ENCODE measurements around the gene SLC38A2. TPM values are rescaled to one million over a fixed set of nuclear protein-coding genes. Genes with fewer than 3 reads are reported as not detected.

Gene SLC38A2
- 10 to 100 TPM; 27.8 to 69.4 (median 47.2) TPM for polyA plus RNA-seq
- long read RNA-seq, donor 1, full-length matches to known transcripts: 17 of 17 reads
- long read RNA-seq, donor 1, partial matches to known transcripts: 0 of 17 reads
- long read RNA-seq, donor 1, other reads (novel, unspliced or antisense): 0 of 17 reads
- long read RNA-seq, donor 2, full-length matches to known transcripts: 4 of 4 reads
- long read RNA-seq, donor 2, partial matches to known transcripts: 0 of 4 reads
- long read RNA-seq, donor 2, other reads (novel, unspliced or antisense): 0 of 4 reads
- long read RNA-seq, donor 3, full-length matches to known transcripts: 12 of 12 reads
- long read RNA-seq, donor 3, partial matches to known transcripts: 0 of 12 reads
- long read RNA-seq, donor 3, other reads (novel, unspliced or antisense): 0 of 12 reads
- long read RNA-seq, donor 4: 0 reads
- long read RNA-seq, donor 5, partial matches to known transcripts: 0 of 1 reads
- long read RNA-seq, donor 5, other reads (novel, unspliced or antisense): 0 of 1 reads
- long read RNA-seq, donor 6, full-length matches to known transcripts: 3 of 3 reads
- long read RNA-seq, donor 6, partial matches to known transcripts: 0 of 3 reads
- long read RNA-seq, donor 6, other reads (novel, unspliced or antisense): 0 of 3 reads
- long read RNA-seq, donor 7: 0 reads
- long read RNA-seq, donor 8, full-length matches to known transcripts: 7 of 7 reads
- long read RNA-seq, donor 8, partial matches to known transcripts: 0 of 7 reads
- long read RNA-seq, donor 8, other reads (novel, unspliced or antisense): 0 of 7 reads
- long read RNA-seq, donor 9, full-length matches to known transcripts: 1 of 1 reads
- long read RNA-seq, donor 9, partial matches to known transcripts: 0 of 1 reads
- long read RNA-seq, donor 9, other reads (novel, unspliced or antisense): 0 of 1 reads
- long read RNA-seq, donor 10, full-length matches to known transcripts: 23 of 23 reads
- long read RNA-seq, donor 10, partial matches to known transcripts: 0 of 23 reads
- long read RNA-seq, donor 10, other reads (novel, unspliced or antisense): 0 of 23 reads

DNA sequence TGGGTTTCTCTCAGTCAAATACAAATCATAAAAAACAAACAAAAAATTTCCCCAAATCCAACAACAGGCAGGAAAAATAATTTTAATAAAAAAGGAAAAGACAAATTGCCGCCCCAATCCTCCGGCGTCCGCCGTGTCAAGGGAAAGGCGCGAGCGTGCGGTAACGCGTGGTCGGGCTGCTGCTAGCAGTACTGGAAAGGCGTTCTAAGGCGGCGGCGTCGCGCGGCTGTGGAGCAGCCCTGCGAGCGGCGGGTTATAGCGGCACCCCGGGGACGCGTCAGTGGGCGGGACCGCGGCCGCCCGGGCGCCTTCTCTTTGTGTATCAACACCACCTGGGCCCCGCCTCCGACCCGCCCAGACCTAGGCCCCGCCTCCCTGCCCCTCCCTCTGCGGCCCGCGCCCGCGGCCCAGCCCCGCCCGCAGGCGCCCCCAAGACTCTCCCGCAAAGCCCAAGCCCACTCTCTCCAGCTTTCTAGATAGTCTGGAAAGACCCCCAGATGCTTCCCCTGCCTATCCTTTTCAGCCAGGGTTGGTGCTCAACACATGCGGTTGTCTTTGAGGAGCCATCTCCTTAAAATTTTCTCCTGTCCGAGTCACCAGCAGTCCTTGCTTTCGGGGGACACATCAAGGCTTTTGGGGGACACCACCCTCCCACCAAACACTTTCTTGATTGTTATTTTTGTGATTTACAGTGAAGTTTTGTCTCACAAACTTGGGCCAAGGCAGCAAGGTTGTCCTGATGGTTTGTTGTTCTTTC lies at the start of gene SLC38A2:
Gene SLC38A2, minus strand, starts transcription at position 230 of the 757 bp plus-strand sequence. CDS start 1,480 bp downstream, outside the sequence.
- WGBS, 3 donors: 0 to 1% (median 0%) methylated on average over 41 to 48 of the region's 48 CpGs
- H3K36me3 ChIP-seq (ENCODE audit: control insufficient read depth in 3 of 3, insufficient read depth in 2 of 3, low read depth in 1 of 3, low read length in 3 of 3): peaks cover 2 to 16% (median 8%) of the 10 kb centered on the region in 3 donors
- H3K4me1 ChIP-seq (ENCODE audit: control insufficient read depth in 3 of 3, insufficient read depth in 2 of 3, low read depth in 1 of 3, low read length in 2 of 3): peaks cover 5 to 30% (median 7%) of the 10 kb centered on the region in 3 donors
- H3K27me3 ChIP-seq (ENCODE audit: control insufficient read depth in 3 of 3, insufficient read depth in 3 of 3, low read length in 3 of 3): peaks cover 0 to 8% (median 0%) of the 10 kb centered on the region in 3 donors
- no peaks in the 10 kb centered on the region for H3K9me3 ChIP-seq (ENCODE audit: control insufficient read depth in 2 of 2, insufficient read depth in 1 of 2, low read depth in 1 of 2, low read length in 1 of 2)
- FAIRE-seq (no peak), DNase-seq (peak; percentile 93 to 97)
- H3K27ac ChIP-seq (ENCODE audit: low read depth in 1 of 3, low read length in 2 of 3): peak within 1 kb of the TSS; percentile 80 to 100 (median 96)
- peak within 1 kb of the TSS; percentile 76 to 95 (median 95) for H3K4me3 ChIP-seq (ENCODE audit: low read depth in 1 of 3, low read length in 3 of 3)

DNA sequence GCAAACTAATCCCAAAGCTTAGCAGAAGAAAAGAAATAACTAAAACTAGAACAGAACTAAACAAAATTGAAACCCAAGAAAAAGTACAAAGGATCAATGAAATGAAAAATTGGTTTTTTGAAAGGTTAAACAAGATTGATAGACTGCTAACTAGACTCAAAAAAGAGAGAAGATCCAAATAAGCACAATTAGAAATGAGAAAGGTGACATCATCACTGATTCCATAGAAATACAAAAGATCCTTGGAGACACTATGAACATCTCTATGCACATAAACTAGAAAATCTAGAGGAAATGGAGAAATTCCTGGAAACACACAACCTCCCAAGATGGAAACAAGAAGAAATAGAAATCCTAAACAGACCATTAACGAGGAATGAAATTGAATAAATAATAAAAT lies 47.1 kb upstream of the SLC38A2 start:
- no peak for FAIRE-seq
- no peak for DNase-seq
- 76 to 94% (median 92%) methylated on average over 1 of the region's 1 CpG for WGBS, 3 donors

DNA sequence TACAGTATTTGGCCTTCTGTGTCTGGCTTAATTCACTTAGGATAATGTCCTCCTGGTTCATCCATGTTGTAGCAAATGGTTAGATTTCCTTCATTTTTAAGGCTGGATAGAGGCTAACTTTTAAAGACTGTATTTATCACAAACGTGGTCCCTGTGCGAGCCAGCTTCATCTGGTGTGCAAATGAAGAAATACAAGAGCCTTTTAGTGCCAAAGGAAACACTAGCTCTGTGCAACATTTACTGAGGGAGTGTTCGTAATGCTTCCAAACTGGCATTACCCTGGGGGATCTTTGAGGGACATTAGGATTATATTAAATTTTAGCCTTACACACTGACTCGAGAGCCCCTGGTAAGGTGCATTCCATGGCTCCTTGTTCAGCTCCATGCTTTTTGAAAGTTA lies 43.0 kb upstream of the SLC38A2 start:
- Histone ChIP-seq H3K36me3 (ENCODE audit: control insufficient read depth in 3 of 3, insufficient read depth in 2 of 3, low read depth in 1 of 3, low read length in 3 of 3) (no peaks in the 10 kb centered on the region), H3K9me3 (ENCODE audit: control insufficient read depth in 2 of 2, insufficient read depth in 1 of 2, low read depth in 1 of 2, low read length in 1 of 2) (no peaks in the 10 kb centered on the region), H3K27me3 (ENCODE audit: control insufficient read depth in 3 of 3, insufficient read depth in 3 of 3, low read length in 3 of 3) (no peaks in the 10 kb centered on the region), H3K4me1 (ENCODE audit: control insufficient read depth in 3 of 3, insufficient read depth in 2 of 3, low read depth in 1 of 3, low read length in 2 of 3) (peaks cover 0 to 4% (median 0%) of the 10 kb centered on the region in 3 donors), H3K27ac (ENCODE audit: low read depth in 1 of 3, low read length in 2 of 3) (no peak overlapping the region), H3K4me3 (ENCODE audit: low read depth in 1 of 3, low read length in 3 of 3) (no peak overlapping the region)
- DNase-seq (no peak), FAIRE-seq (no peak)
- 90 to 95% (median 95%) methylated on average over 4 of the region's 4 CpGs for WGBS, 3 donors

More for the DNA sequence above, 47.1 kb upstream of the SLC38A2 start:
- H3K27me3 ChIP-seq (ENCODE audit: control insufficient read depth in 3 of 3, insufficient read depth in 3 of 3, low read length in 3 of 3): no peaks in the 10 kb centered on the region
- H3K27ac ChIP-seq (ENCODE audit: low read depth in 1 of 3, low read length in 2 of 3): no peak overlapping the region
- H3K36me3 ChIP-seq (ENCODE audit: control insufficient read depth in 3 of 3, insufficient read depth in 2 of 3, low read depth in 1 of 3, low read length in 3 of 3): no peaks in the 10 kb centered on the region
- H3K4me1 ChIP-seq (ENCODE audit: control insufficient read depth in 3 of 3, insufficient read depth in 2 of 3, low read depth in 1 of 3, low read length in 2 of 3): no peaks in the 10 kb centered on the region
- H3K4me3 ChIP-seq (ENCODE audit: low read depth in 1 of 3, low read length in 3 of 3): no peak overlapping the region
- no peaks in the 10 kb centered on the region for H3K9me3 ChIP-seq (ENCODE audit: control insufficient read depth in 2 of 2, insufficient read depth in 1 of 2, low read depth in 1 of 2, low read length in 1 of 2)

DNA sequence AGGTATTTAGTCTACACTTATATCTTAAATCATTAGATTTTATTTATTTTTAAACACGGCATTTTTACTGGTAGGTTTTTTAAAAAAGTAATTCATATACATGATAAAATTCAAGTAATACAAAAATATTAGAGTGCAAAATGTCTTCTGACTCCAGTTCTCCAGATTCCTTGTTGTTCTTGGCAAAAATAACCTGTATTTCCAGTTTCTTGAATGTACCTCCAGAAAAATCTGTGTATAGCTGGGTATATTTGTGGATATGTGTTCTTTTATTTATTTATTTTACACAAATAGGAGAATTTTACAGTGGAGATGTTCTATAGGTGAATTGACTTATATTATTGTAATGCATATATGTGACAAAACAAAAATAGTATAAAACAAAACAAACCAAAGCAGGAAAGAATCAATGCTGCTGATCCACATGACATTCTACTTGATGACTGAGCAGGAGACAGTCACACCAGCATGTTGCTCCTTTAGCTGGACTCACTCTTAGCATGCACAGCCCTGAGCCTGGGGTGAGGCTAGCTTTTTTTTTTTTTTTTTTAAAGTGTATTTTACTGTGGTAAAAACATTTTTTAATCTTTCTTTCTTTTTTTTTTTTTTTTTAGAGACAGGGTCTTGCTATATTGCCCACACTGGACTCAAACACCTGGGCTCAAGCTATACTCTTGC lies 42.2 kb upstream of the SLC38A2 start:
- no peaks in the 10 kb centered on the region for H3K27me3 ChIP-seq (ENCODE audit: control insufficient read depth in 3 of 3, insufficient read depth in 3 of 3, low read length in 3 of 3)
- no peak overlapping the region for H3K27ac ChIP-seq (ENCODE audit: low read depth in 1 of 3, low read length in 2 of 3)
- no peak for DNase-seq
- no peak overlapping the region for H3K4me3 ChIP-seq (ENCODE audit: low read depth in 1 of 3, low read length in 3 of 3)
- no peak for FAIRE-seq
- H3K9me3 ChIP-seq (ENCODE audit: control insufficient read depth in 2 of 2, insufficient read depth in 1 of 2, low read depth in 1 of 2, low read length in 1 of 2): no peaks in the 10 kb centered on the region
- no peaks in the 10 kb centered on the region for H3K36me3 ChIP-seq (ENCODE audit: control insufficient read depth in 3 of 3, insufficient read depth in 2 of 3, low read depth in 1 of 3, low read length in 3 of 3)
- WGBS, 3 donors: 90 to 94% (median 93%) methylated on average over 1 of the region's 1 CpG
- peaks cover 0 to 4% (median 0%) of the 10 kb centered on the region in 3 donors for H3K4me1 ChIP-seq (ENCODE audit: control insufficient read depth in 3 of 3, insufficient read depth in 2 of 3, low read depth in 1 of 3, low read length in 2 of 3)

DNA sequence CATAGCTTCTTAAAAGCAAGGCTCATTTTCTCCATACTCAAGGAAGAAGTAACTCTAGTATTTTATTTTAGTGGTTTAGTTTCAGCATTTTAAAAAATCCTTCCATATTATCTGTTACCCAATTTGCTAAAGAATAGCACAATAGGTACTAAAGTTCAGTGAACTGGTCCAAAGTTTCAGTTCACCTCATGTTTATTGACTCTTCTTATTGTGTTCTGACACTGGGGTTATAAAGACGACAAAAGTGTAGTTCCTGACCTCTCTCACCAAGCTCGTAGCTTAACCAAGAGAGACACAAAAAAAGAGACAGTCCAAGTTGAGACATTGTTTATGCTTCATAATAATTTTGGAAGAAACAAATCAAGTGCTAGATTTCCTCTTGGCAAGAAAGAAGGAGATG lies 40.8 kb upstream of the SLC38A2 start:
- Histone ChIP-seq H3K27me3 (ENCODE audit: control insufficient read depth in 3 of 3, insufficient read depth in 3 of 3, low read length in 3 of 3) (no peaks in the 10 kb centered on the region), H3K9me3 (ENCODE audit: control insufficient read depth in 2 of 2, insufficient read depth in 1 of 2, low read depth in 1 of 2, low read length in 1 of 2) (no peaks in the 10 kb centered on the region), H3K36me3 (ENCODE audit: control insufficient read depth in 3 of 3, insufficient read depth in 2 of 3, low read depth in 1 of 3, low read length in 3 of 3) (no peaks in the 10 kb centered on the region), H3K4me3 (ENCODE audit: low read depth in 1 of 3, low read length in 3 of 3) (no peak overlapping the region), H3K4me1 (ENCODE audit: control insufficient read depth in 3 of 3, insufficient read depth in 2 of 3, low read depth in 1 of 3, low read length in 2 of 3) (peaks cover 0 to 4% (median 0%) of the 10 kb centered on the region in 3 donors), H3K27ac (ENCODE audit: low read depth in 1 of 3, low read length in 2 of 3) (no peak overlapping the region)
- FAIRE-seq (no peak), DNase-seq (peak in 1 of 2 donors; percentile 6)
- WGBS, 3 donors: 26 to 40% (median 35%) methylated on average over 2 of the region's 2 CpGs

DNA sequence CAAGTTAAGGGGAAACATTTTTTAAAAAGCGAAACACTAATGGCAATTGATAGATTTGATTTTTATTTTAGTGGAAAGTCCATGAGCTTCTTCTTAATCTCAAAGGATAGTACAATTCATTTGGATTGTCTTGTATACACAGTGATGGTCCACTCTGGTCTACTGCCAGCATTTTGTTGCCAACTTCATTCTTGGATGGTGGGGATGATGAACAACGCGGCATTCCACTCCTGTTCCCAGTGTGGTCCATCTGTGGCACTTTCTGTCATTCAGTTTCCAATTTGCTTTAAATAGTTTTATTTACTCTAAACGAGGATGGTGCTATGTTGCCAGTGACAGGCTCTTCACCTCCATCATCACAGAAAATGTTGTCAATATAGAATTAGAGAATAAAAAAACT lies 40.3 kb upstream of the SLC38A2 start:
- H3K36me3 ChIP-seq (ENCODE audit: control insufficient read depth in 3 of 3, insufficient read depth in 2 of 3, low read depth in 1 of 3, low read length in 3 of 3): no peaks in the 10 kb centered on the region
- WGBS, 3 donors: 87 to 94% (median 92%) methylated on average over 4 of the region's 4 CpGs

DNA sequence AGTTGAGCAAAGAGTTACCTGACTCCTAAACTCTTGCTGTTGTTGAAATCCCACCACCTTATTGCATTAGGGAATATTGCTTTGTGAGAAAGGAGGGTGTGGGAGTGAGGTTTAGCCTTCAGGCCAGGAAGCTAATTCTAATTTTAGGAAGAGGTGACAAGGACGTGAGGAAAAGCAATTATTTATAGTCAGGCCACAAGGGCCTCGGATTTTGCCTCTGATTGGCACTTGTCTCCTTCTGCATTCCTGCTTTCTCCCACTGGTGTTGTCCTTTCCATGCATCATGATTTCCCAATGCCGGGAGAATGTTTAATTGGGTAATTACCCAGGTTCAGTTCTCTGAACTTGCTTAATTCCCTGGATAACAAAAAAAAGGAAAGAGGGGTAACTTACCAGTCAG lies 37.9 kb upstream of the SLC38A2 start:
- Histone ChIP-seq H3K27ac (ENCODE audit: low read depth in 1 of 3, low read length in 2 of 3) (no peak overlapping the region), H3K9me3 (ENCODE audit: control insufficient read depth in 2 of 2, insufficient read depth in 1 of 2, low read depth in 1 of 2, low read length in 1 of 2) (no peaks in the 10 kb centered on the region), H3K36me3 (ENCODE audit: control insufficient read depth in 3 of 3, insufficient read depth in 2 of 3, low read depth in 1 of 3, low read length in 3 of 3) (no peaks in the 10 kb centered on the region), H3K27me3 (ENCODE audit: control insufficient read depth in 3 of 3, insufficient read depth in 3 of 3, low read length in 3 of 3) (no peaks in the 10 kb centered on the region), H3K4me3 (ENCODE audit: low read depth in 1 of 3, low read length in 3 of 3) (no peak overlapping the region), H3K4me1 (ENCODE audit: control insufficient read depth in 3 of 3, insufficient read depth in 2 of 3, low read depth in 1 of 3, low read length in 2 of 3) (peaks cover 0 to 4% (median 0%) of the 10 kb centered on the region in 3 donors)
- 74 to 89% (median 89%) methylated on average over 3 of the region's 3 CpGs for WGBS, 3 donors
- FAIRE-seq (no peak), DNase-seq (no peak)

More for the DNA sequence above, 40.3 kb upstream of the SLC38A2 start:
- H3K27me3 ChIP-seq (ENCODE audit: control insufficient read depth in 3 of 3, insufficient read depth in 3 of 3, low read length in 3 of 3): no peaks in the 10 kb centered on the region
- H3K4me3 ChIP-seq (ENCODE audit: low read depth in 1 of 3, low read length in 3 of 3): no peak overlapping the region
- FAIRE-seq: no peak
- H3K4me1 ChIP-seq (ENCODE audit: control insufficient read depth in 3 of 3, insufficient read depth in 2 of 3, low read depth in 1 of 3, low read length in 2 of 3): peaks cover 0 to 4% (median 0%) of the 10 kb centered on the region in 3 donors
- H3K27ac ChIP-seq (ENCODE audit: low read depth in 1 of 3, low read length in 2 of 3): no peak overlapping the region
- no peaks in the 10 kb centered on the region for H3K9me3 ChIP-seq (ENCODE audit: control insufficient read depth in 2 of 2, insufficient read depth in 1 of 2, low read depth in 1 of 2, low read length in 1 of 2)
- no peak for DNase-seq
